ENCODE data around the gene FARP2. TPM values are rescaled to one million over a fixed set of nuclear protein-coding genes. Genes with fewer than 3 reads are reported as not detected.
"Not testable (repeated sequence)": the region's sequence is repeated elsewhere in the genome, so short reads cannot be mapped to it uniquely, and the experiment has no call there.

Gene FARP2
- total RNA-seq, 1 experiment from 2014 or later: 37.2 TPM

DNA sequence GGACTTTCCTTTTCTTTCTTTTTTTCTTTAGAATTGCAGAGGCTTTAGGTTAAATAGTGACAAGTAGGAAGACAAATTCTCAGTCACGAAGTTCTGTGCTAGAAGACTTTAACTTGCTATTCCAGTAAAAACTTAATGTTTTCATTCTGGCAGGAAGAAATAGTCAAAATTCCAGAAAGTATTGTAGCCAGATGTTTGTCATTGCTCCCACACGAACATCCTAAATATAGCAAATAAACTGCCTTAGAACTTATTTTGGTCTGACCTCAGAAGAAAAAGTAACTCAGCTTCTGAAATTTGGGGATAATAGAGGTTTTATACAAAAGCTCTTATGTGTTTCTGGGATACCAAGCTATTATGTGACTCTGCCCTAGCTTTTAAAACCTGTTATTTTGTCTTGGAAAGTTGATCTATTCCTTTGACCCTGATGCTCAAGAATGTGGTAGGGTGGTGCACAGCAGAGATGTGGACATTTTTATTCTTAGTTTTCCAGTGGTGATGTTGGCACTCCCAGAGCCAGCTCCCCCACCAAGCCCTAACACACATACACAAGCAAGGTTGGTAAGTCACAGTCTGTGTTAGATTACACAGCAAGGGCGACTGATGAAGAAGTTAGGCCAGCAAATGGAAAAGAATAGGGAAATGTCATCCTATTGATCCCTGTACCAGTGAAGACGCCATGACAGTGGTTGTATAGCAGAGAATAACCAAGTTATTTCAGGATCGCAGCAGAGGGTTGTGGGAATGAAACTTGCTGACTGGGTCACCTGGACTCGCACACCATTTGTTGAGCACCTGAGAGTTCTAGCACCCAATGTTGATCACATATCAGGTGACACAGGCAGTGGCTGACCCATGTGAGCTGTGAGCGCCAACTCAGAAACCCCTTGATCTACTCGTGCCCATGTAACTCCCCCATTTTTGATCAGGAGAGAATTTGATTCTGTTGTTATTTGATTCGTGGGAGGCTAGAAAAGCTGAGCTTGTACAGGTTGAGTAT lies 23.7 kb downstream of the FARP2 start:
- no peaks in the 10 kb centered on the region for H3K9me3 Mint-ChIP-seq (ENCODE audit: unreplicated experiment)
- no peaks in the 10 kb centered on the region for H3K27me3 Mint-ChIP-seq (ENCODE audit: insufficient read depth, unreplicated experiment)
- H3K9me3 ChIP-seq: no peaks in the 10 kb centered on the region
- peaks cover 7% of the 10 kb centered on the region for H3K4me1 Mint-ChIP-seq (ENCODE audit: low read depth, unreplicated experiment)
- H3K36me3 Mint-ChIP-seq (ENCODE audit: insufficient read depth, unreplicated experiment): peaks cover 27% of the 10 kb centered on the region
- no peak for DNase-seq
- CTCF ChIA-PET: no interaction called here
- H3K27ac Mint-ChIP-seq (ENCODE audit: unreplicated experiment): no peak overlapping the region
- POLR2A ChIA-PET: no interaction called here
- TF ChIP-seq CTCF (IDR thresholded peaks at IDR 0.05; ENCODE audit: insufficient read depth in 1 of 2, low read depth in 1 of 2, low read length in 1 of 2, severe bottlenecking in 1 of 2, unreplicated experiment in 1 of 2): no peak
- H3K4me3 Mint-ChIP-seq (ENCODE audit: unreplicated experiment): no peak overlapping the region
- no peaks in the 10 kb centered on the region for H3K27me3 ChIP-seq (replicated peaks; ENCODE audit: control insufficient read depth, insufficient read depth, low read length)
- intact Hi-C loops (cut with micrococcal nuclease; ENCODE audit: unreplicated experiment): no loop called here
- H3K4me1 ChIP-seq: peaks cover 19% of the 10 kb centered on the region; the same call in 1 of the 2 replicates
- no peaks in the 10 kb centered on the region; the same call in 1 of the 2 replicates for H3K36me3 ChIP-seq (ENCODE audit: control insufficient read depth, insufficient read depth, low read length)
- no peak overlapping the region for H3K4me3 ChIP-seq (ENCODE audit: low read depth, low read length)
- BruUV-seq (replicated peaks): no TSS peak

DNA sequence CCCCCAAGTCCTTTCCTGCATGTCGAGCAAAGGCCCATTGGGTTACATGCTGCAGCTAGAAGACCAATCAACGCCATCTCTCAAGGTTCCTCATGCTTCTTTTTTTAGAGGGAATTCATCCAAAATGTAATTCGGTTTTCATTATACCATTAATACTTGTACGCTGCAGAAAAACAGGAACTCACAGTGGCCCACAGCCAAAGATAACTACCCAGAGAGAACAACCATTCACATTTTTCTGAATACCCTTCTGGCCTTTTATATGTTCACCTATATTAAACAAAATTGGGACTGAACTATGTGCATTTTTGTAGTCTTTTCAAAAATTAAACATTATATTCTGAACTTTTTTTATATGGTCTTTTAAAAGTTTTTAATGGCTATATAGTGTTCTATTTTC lies 25.8 kb downstream of the FARP2 start:
- Mint-ChIP-seq H3K4me1 (ENCODE audit: low read depth, unreplicated experiment) (peaks cover under 1% of the 10 kb centered on the region), H3K36me3 (ENCODE audit: insufficient read depth, unreplicated experiment) (peaks cover 16% of the 10 kb centered on the region), H3K4me3 (ENCODE audit: unreplicated experiment) (no peak overlapping the region), H3K27ac (ENCODE audit: unreplicated experiment) (no peak overlapping the region), H3K27me3 (ENCODE audit: insufficient read depth, unreplicated experiment) (no peaks in the 10 kb centered on the region), H3K9me3 (ENCODE audit: unreplicated experiment) (no peaks in the 10 kb centered on the region)
- DNase-seq: no peak
- TF ChIP-seq CTCF (IDR thresholded peaks at IDR 0.05; ENCODE audit: insufficient read depth in 1 of 2, low read depth in 1 of 2, low read length in 1 of 2, severe bottlenecking in 1 of 2, unreplicated experiment in 1 of 2): no peak
- POLR2A ChIA-PET: no interaction called here
- no peaks in the 10 kb centered on the region for H3K36me3 ChIP-seq (ENCODE audit: control insufficient read depth, insufficient read depth, low read length)
- no peaks in the 10 kb centered on the region for H3K27me3 ChIP-seq (replicated peaks; ENCODE audit: control insufficient read depth, insufficient read depth, low read length)
- CTCF ChIA-PET: no interaction called here
- no TSS peak for BruUV-seq (replicated peaks)
- no peak overlapping the region for H3K4me3 ChIP-seq (ENCODE audit: low read depth, low read length)
- intact Hi-C loops (cut with micrococcal nuclease; ENCODE audit: unreplicated experiment): no loop called here
- peaks cover under 1% of the 10 kb centered on the region; the same call in 1 of the 2 replicates for H3K4me1 ChIP-seq
- no peaks in the 10 kb centered on the region for H3K9me3 ChIP-seq

DNA sequence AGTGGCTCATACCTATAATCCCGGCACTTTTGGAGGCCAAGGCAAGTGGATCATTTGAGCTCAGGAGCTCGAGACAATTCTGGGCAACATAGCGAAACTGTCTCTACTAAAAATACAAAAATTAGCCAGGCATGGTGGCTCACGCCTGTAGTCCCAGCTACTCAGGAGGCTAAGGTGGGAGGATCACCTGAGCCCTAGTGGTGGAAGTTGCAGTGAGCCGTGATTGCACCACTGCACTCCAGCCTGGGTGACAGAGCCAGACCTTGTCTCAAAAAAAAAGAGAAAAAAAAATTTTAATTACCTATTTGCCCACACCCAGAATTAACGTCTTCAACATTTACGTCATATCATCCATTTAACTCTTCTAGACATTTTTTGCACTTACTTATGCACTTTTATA lies 29.4 kb downstream of the FARP2 start:
- H3K4me3 Mint-ChIP-seq (ENCODE audit: unreplicated experiment); H3K9me3 ChIP-seq; H3K4me3 ChIP-seq (ENCODE audit: low read depth, low read length); H3K4me1 Mint-ChIP-seq (ENCODE audit: low read depth, unreplicated experiment); H3K9me3 Mint-ChIP-seq (ENCODE audit: unreplicated experiment); H3K4me1 ChIP-seq; BruUV-seq (replicated peaks); H3K27ac Mint-ChIP-seq (ENCODE audit: unreplicated experiment); intact Hi-C loops (cut with micrococcal nuclease; ENCODE audit: unreplicated experiment); H3K27me3 Mint-ChIP-seq (ENCODE audit: insufficient read depth, unreplicated experiment); H3K36me3 ChIP-seq (ENCODE audit: control insufficient read depth, insufficient read depth, low read length); POLR2A ChIA-PET; H3K27me3 ChIP-seq (replicated peaks; ENCODE audit: control insufficient read depth, insufficient read depth, low read length); DNase-seq: not testable (repeated sequence)
- peaks cover 17% of the 10 kb centered on the region for H3K36me3 Mint-ChIP-seq (ENCODE audit: insufficient read depth, unreplicated experiment)
- CTCF ChIA-PET: interaction anchor here (0.5 kb wide), 1 partner anchor 317 kb away, joined by 4 read pairs; no protein-coding TSS in a partner anchor

Measured in Caco-2 (cell line).